Inflammatory macrophage treated with lipopolysaccharide for 4 hours (primary cell): ENCODE results near the gene CRIP3.
A peak's percentile ranks its signal among the peaks of the same experiment; 100 is the strongest.

Source experiments
- DNase-seq: peaks from one replicate; pipeline ENCODE4 v3.0.0-alpha.2; 2020

CRIP3 gene

GRCh38 chr6:43286980-43287716 is 21.5 kb downstream of the CRIP3 start:
- DNase-seq: no peak

GRCh38 chr6:43286456-43286979 is 22.1 kb downstream of the CRIP3 start:
- peak; percentile 40 for DNase-seq

DNA sequence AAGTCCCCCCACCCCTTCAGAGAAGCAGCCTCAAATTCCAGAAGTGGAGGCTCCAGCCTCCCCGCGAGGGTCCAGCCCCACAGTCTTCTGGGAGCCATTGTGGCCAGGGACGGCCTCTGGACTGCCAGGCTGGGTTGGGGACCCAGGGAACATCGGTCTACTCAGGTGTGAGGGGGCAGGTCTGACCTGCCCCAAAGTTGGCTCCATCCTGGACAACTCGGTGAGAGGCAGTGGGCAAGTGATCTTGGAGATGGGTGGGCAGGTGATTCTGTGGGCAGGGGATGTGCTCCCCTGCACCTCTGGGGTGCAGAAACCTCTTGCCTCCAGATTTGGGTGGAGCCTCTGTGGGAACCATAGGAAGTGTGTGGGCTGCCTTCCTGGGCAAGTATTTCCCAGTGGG is 22.8 kb downstream of the CRIP3 start:
- no peak for DNase-seq

GRCh38 chr6:43284991-43285781 is 23.4 kb downstream of the CRIP3 start:
- DNase-seq: no peak

DNA sequence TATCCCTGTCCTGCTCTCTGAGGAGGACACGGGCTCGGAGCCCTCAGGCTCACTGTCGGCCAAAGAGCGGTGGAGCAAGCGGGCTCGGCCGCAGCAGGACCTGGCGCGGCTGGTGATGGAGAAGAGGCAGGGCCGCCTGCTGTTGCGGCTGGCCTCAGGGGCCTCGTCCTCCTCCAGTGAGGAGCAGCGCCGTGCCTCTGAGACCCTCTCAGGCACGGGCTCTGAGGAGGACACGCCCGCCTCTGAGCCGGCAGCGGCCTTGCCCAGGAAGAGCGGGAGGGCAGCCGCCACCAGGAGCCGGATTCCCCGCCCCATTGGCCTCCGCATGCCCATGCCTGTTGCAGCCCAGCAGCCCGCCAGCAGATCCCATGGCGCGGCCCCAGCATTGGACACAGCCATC is 24.7 kb downstream of the CRIP3 start:
- DNase-seq: no peak

- DNase-seq: no peak
Observed at GRCh38 chr6:43283514-43283901, 25.1 kb downstream of the CRIP3 start.

DNA sequence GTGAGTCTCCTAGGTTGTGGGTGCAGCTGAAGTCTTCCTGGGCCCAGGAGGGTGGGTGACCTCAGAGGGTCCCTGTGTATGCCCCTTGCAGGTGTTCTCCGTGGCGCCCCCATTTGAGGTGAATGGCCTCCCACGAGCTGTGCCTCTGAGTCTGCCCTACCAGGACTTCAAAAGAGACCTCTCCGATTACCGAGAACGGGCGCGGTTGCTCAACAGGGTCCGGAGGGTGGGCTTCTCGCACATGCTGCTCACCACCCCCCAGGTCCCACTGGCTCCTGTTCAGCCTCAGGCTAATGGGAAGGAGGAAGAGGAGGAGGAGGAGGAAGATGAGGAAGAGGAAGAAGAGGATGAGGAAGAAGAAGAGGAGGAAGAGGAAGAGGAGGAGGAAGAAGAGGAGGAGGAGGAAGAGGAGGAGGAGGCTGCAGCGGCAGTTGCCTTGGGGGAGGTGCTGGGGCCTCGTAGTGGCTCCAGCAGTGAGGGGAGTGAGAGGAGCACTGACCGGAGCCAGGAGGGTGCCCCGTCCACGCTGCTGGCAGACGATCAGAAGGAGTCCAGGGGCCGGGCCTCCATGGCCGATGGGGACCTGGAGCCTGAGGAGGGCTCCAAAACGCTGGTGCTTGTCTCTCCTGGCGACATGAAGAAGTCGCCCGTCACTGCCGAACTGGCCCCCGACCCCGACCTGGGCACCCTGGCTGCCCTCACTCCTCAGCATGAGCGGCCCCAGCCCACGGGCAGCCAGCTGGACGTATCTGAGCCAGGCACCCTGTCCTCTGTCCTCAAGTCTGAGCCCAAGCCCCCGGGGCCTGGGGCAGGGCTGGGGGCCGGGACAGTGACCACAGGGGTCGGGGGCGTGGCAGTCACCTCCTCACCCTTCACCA is 25.8 kb downstream of the CRIP3 start:
- no peak for DNase-seq

DNA sequence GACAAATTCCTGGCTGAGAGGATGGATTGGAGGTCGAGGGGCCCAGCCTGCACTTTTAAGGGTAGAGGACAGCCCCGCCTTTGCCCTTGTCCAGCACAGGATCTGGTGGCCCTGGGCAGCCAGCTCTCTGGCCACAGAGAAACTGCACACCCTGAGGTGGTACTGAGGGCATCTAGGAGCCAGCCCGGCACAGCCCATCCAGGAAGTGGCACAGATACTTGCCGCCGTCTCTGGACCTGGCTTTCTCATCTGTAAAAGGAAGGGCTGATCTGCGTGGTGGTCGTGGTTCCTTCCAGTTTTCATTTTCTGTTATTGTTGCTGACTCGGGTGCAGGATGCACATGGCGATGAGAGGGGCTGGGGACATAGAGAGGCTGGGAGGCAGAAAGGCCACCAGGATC is 26.6 kb downstream of the CRIP3 start:
- DNase-seq: no peak

GRCh38 chr6:43280234-43280633 is 28.4 kb downstream of the CRIP3 start:
- DNase-seq: no peak

GRCh38 chr6:43278524-43279078 is 30.0 kb downstream of the CRIP3 start:
- DNase-seq: no peak

GRCh38 chr6:43277643-43278523 is 30.7 kb downstream of the CRIP3 start:
- DNase-seq: no peak

GRCh38 chr6:43277306-43277642 is 31.4 kb downstream of the CRIP3 start:
- DNase-seq: no peak

- no peak for DNase-seq
Observed at GRCh38 chr6:43276577-43277305, 31.9 kb downstream of the CRIP3 start.

- DNase-seq: no peak
Observed at GRCh38 chr6:43275801-43276576, 32.6 kb downstream of the CRIP3 start.

- no peak for DNase-seq
Observed at GRCh38 chr6:43274916-43275597, 33.6 kb downstream of the CRIP3 start.

DNA sequence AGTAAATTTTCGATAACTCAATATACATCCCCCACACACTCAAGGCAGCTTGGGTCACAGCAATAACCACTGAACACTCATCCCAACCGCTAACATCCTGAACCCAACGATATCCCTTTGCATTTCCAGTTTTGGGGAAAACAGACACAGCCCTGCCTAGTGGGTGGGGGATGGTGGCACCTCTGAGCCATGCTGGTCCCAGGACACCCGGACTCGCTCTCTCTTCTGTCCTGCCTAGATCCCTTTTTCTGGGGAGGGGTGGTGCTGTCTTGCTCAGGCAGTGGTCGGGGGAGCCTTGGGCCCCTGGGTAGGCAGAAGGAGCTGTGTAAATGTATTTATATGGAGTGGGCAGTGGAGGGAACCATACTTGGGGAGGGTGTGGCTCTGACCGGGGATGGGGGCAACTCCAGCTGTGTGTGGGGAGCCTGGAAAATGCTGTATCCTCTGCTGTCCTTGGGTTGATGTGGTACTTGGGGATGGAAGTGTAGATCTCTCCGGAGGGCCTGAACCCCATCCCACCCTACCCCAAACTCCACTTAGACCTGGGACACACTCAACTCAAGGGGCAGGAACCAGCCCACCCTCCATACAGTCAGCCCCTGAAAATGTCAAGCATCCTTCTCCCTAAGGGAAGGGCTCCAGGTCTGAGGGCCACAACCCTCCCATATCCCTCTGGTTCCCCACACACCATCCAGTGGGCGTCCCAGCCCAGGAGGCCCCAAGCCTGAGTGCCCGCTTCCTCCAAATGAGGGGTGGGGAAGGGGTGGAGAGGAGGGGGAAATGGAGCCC is 34.3 kb downstream of the CRIP3 start:
- DNase-seq: no peak

- DNase-seq: no peak
Observed at GRCh38 chr6:43273707-43274106, 34.9 kb downstream of the CRIP3 start.

- no peak for DNase-seq
Observed at GRCh38 chr6:43271944-43272343, 36.7 kb downstream of the CRIP3 start.
